GM19397 (cell line): ENCODE data around the gene POLR1H.
"Not testable (repeated sequence)": the region's sequence is repeated elsewhere in the genome, so short reads cannot be mapped to it uniquely, and the experiment has no call there.

ENCODE experiments used
- ATAC-seq: cut with Tn5 transposase; IDR thresholded peaks from one replicate; pipeline ENCODE4 v1.9.1; 2021; ENCODE audit warnings: mild to moderate bottlenecking, moderate library complexity; ENCODE audit not compliant: unreplicated experiment

Gene POLR1H

GRCh38 chr6:30061092-30061857 lies at the start of gene POLR1H:
Gene POLR1H (plus strand): TSS chr6:30061265. CDS start chr6:30061525, 260 bp downstream.
- ATAC-seq: peak; percentile 80

- no peak for ATAC-seq
Measured at GRCh38 chr6:30013291-30013922, 47.7 kb upstream of the POLR1H start.

- ATAC-seq: no peak
Measured at GRCh38 chr6:30019819-30020218, 41.2 kb upstream of the POLR1H start.

- ATAC-seq: no peak
Measured at GRCh38 chr6:30020626-30021025, 40.4 kb upstream of the POLR1H start.

GRCh38 chr6:30022189-30022588 lies 38.9 kb upstream of the POLR1H start:
- ATAC-seq: no peak

- ATAC-seq: not testable (repeated sequence)
Measured at GRCh38 chr6:30022712-30023111, 38.4 kb upstream of the POLR1H start.

- no peak for ATAC-seq
Measured at GRCh38 chr6:30025186-30025585, 35.9 kb upstream of the POLR1H start.

- no peak for ATAC-seq
Measured at GRCh38 chr6:30029588-30029987, 31.5 kb upstream of the POLR1H start.

- ATAC-seq: no peak
Measured at GRCh38 chr6:30031381-30031780, 29.7 kb upstream of the POLR1H start.

- ATAC-seq: not testable (repeated sequence)
Measured at GRCh38 chr6:30033440-30033839, 27.6 kb upstream of the POLR1H start.

GRCh38 chr6:30035784-30036183 lies 25.3 kb upstream of the POLR1H start:
- ATAC-seq: no peak

- no peak for ATAC-seq
Measured at GRCh38 chr6:30037182-30037788, 23.8 kb upstream of the POLR1H start.

- no peak for ATAC-seq
Measured at GRCh38 chr6:30041221-30041620, 19.8 kb upstream of the POLR1H start.

- ATAC-seq: no peak
Measured at GRCh38 chr6:30041821-30042220, 19.2 kb upstream of the POLR1H start.

- no peak for ATAC-seq
Measured at GRCh38 chr6:30042476-30042875, 18.6 kb upstream of the POLR1H start.

- ATAC-seq: no peak
Measured at GRCh38 chr6:30042914-30043313, 18.2 kb upstream of the POLR1H start.

GRCh38 chr6:30043744-30044143 lies 17.3 kb upstream of the POLR1H start:
- ATAC-seq: no peak

- ATAC-seq: no peak
Measured at GRCh38 chr6:30044630-30045029, 16.4 kb upstream of the POLR1H start.

GRCh38 chr6:30047220-30047619 lies 13.8 kb upstream of the POLR1H start:
- ATAC-seq: no peak

- ATAC-seq: no peak
Measured at GRCh38 chr6:30053682-30054081, 7.4 kb upstream of the POLR1H start.

- ATAC-seq: no peak
Measured at GRCh38 chr6:30055513-30055912, 5.6 kb upstream of the POLR1H start.

GRCh38 chr6:30060606-30061091 lies 416 bp upstream of the POLR1H start:
- ATAC-seq: peak; percentile 18
